Measurements from ENCODE around the gene COTL1. TPM values are rescaled to one million over a fixed set of nuclear protein-coding genes. Genes with fewer than 3 reads are reported as not detected.

Gene COTL1
- total RNA-seq, 1 donor from 2014 or later: 11.0 TPM

- Histone ChIP-seq H3K36me3 (ENCODE audit: control insufficient read depth in 3 of 3, insufficient read depth in 3 of 3, low read length in 3 of 3) (no peaks in the 10 kb centered on the region), H3K4me1 (ENCODE audit: control insufficient read depth in 3 of 3, insufficient read depth in 3 of 3, low read length in 3 of 3) (peaks cover 16 to 34% (median 19%) of the 10 kb centered on the region in 3 donors), H3K27ac (ENCODE audit: low read depth, low read length) (peak overlapping the region; percentile 6), H3K27me3 (ENCODE audit: control insufficient read depth in 3 of 3, insufficient read depth in 3 of 3, low read length in 3 of 3) (peaks cover 0 to 8% (median 0%) of the 10 kb centered on the region in 3 donors), H3K9me3 (ENCODE audit: control insufficient read depth in 3 of 3, low read length in 3 of 3) (no peaks in the 10 kb centered on the region), H3K4me3 (ENCODE audit: low read length in 3 of 3) (peak overlapping the region in 1 of 3 donors; percentile 23), H3K9ac (ENCODE audit: low read depth in 1 of 3, low read length in 3 of 3) (no peak overlapping the region)
These were observed 18.2 kb downstream of the COTL1 start for GRCh38 chr16:84599521-84600202.

GRCh38 chr16:84598360-84598759 lies 19.5 kb downstream of the COTL1 start:
- Histone ChIP-seq H3K4me3 (ENCODE audit: low read length in 3 of 3) (no peak overlapping the region), H3K4me1 (ENCODE audit: control insufficient read depth in 3 of 3, insufficient read depth in 3 of 3, low read length in 3 of 3) (peaks cover 16 to 30% (median 16%) of the 10 kb centered on the region in 3 donors), H3K36me3 (ENCODE audit: control insufficient read depth in 3 of 3, insufficient read depth in 3 of 3, low read length in 3 of 3) (no peaks in the 10 kb centered on the region), H3K27me3 (ENCODE audit: control insufficient read depth in 3 of 3, insufficient read depth in 3 of 3, low read length in 3 of 3) (peaks cover 0 to 8% (median 0%) of the 10 kb centered on the region in 3 donors), H3K9ac (ENCODE audit: low read depth in 1 of 3, low read length in 3 of 3) (no peak overlapping the region), H3K27ac (ENCODE audit: low read depth, low read length) (no peak overlapping the region), H3K9me3 (ENCODE audit: control insufficient read depth in 3 of 3, low read length in 3 of 3) (no peaks in the 10 kb centered on the region)

- H3K27me3 ChIP-seq (ENCODE audit: control insufficient read depth in 3 of 3, insufficient read depth in 3 of 3, low read length in 3 of 3): peaks cover 0 to 8% (median 0%) of the 10 kb centered on the region in 3 donors
- H3K4me3 ChIP-seq (ENCODE audit: low read length in 3 of 3): no peak overlapping the region
- no peaks in the 10 kb centered on the region for H3K9me3 ChIP-seq (ENCODE audit: control insufficient read depth in 3 of 3, low read length in 3 of 3)
- peaks cover 12 to 26% (median 14%) of the 10 kb centered on the region in 3 donors for H3K4me1 ChIP-seq (ENCODE audit: control insufficient read depth in 3 of 3, insufficient read depth in 3 of 3, low read length in 3 of 3)
- H3K36me3 ChIP-seq (ENCODE audit: control insufficient read depth in 3 of 3, insufficient read depth in 3 of 3, low read length in 3 of 3): no peaks in the 10 kb centered on the region
- no peak overlapping the region for H3K9ac ChIP-seq (ENCODE audit: low read depth in 1 of 3, low read length in 3 of 3)
- no peak overlapping the region for H3K27ac ChIP-seq (ENCODE audit: low read depth, low read length)
These were observed 19.9 kb downstream of the COTL1 start for GRCh38 chr16:84597931-84598351.

GRCh38 chr16:84597528-84597896 lies 20.4 kb downstream of the COTL1 start:
- peak overlapping the region; percentile 17 for H3K27ac ChIP-seq (ENCODE audit: low read depth, low read length)
- peaks cover 0 to 8% (median 0%) of the 10 kb centered on the region in 3 donors for H3K27me3 ChIP-seq (ENCODE audit: control insufficient read depth in 3 of 3, insufficient read depth in 3 of 3, low read length in 3 of 3)
- no peaks in the 10 kb centered on the region for H3K9me3 ChIP-seq (ENCODE audit: control insufficient read depth in 3 of 3, low read length in 3 of 3)
- H3K9ac ChIP-seq (ENCODE audit: low read depth in 1 of 3, low read length in 3 of 3): no peak overlapping the region
- H3K4me1 ChIP-seq (ENCODE audit: control insufficient read depth in 3 of 3, insufficient read depth in 3 of 3, low read length in 3 of 3): peaks cover 9 to 23% (median 11%) of the 10 kb centered on the region in 3 donors
- no peaks in the 10 kb centered on the region for H3K36me3 ChIP-seq (ENCODE audit: control insufficient read depth in 3 of 3, insufficient read depth in 3 of 3, low read length in 3 of 3)
- H3K4me3 ChIP-seq (ENCODE audit: low read length in 3 of 3): no peak overlapping the region

GRCh38 chr16:84596801-84597527 lies 20.9 kb downstream of the COTL1 start:
- H3K9ac ChIP-seq (ENCODE audit: low read depth in 1 of 3, low read length in 3 of 3): no peak overlapping the region
- H3K4me3 ChIP-seq (ENCODE audit: low read length in 3 of 3): no peak overlapping the region
- H3K9me3 ChIP-seq (ENCODE audit: control insufficient read depth in 3 of 3, low read length in 3 of 3): no peaks in the 10 kb centered on the region
- peak overlapping the region; percentile 17 for H3K27ac ChIP-seq (ENCODE audit: low read depth, low read length)
- H3K27me3 ChIP-seq (ENCODE audit: control insufficient read depth in 3 of 3, insufficient read depth in 3 of 3, low read length in 3 of 3): peaks cover 0 to 8% (median 0%) of the 10 kb centered on the region in 3 donors
- H3K36me3 ChIP-seq (ENCODE audit: control insufficient read depth in 3 of 3, insufficient read depth in 3 of 3, low read length in 3 of 3): no peaks in the 10 kb centered on the region
- H3K4me1 ChIP-seq (ENCODE audit: control insufficient read depth in 3 of 3, insufficient read depth in 3 of 3, low read length in 3 of 3): peaks cover 9 to 23% (median 11%) of the 10 kb centered on the region in 3 donors

- peaks cover 8 to 23% (median 11%) of the 10 kb centered on the region in 3 donors for H3K4me1 ChIP-seq (ENCODE audit: control insufficient read depth in 3 of 3, insufficient read depth in 3 of 3, low read length in 3 of 3)
- peaks cover 0 to 8% (median 0%) of the 10 kb centered on the region in 3 donors for H3K27me3 ChIP-seq (ENCODE audit: control insufficient read depth in 3 of 3, insufficient read depth in 3 of 3, low read length in 3 of 3)
- H3K27ac ChIP-seq (ENCODE audit: low read depth, low read length): no peak overlapping the region
- H3K4me3 ChIP-seq (ENCODE audit: low read length in 3 of 3): no peak overlapping the region
- H3K36me3 ChIP-seq (ENCODE audit: control insufficient read depth in 3 of 3, insufficient read depth in 3 of 3, low read length in 3 of 3): no peaks in the 10 kb centered on the region
- H3K9ac ChIP-seq (ENCODE audit: low read depth in 1 of 3, low read length in 3 of 3): no peak overlapping the region
- no peaks in the 10 kb centered on the region for H3K9me3 ChIP-seq (ENCODE audit: control insufficient read depth in 3 of 3, low read length in 3 of 3)
These were observed 21.7 kb downstream of the COTL1 start for GRCh38 chr16:84596161-84596560.

- peaks cover 0 to 3% (median 0%) of the 10 kb centered on the region in 3 donors for H3K9me3 ChIP-seq (ENCODE audit: control insufficient read depth in 3 of 3, low read length in 3 of 3)
- peaks cover 0 to 11% (median 0%) of the 10 kb centered on the region in 3 donors for H3K27me3 ChIP-seq (ENCODE audit: control insufficient read depth in 3 of 3, insufficient read depth in 3 of 3, low read length in 3 of 3)
- peaks cover 5 to 23% (median 11%) of the 10 kb centered on the region in 3 donors for H3K4me1 ChIP-seq (ENCODE audit: control insufficient read depth in 3 of 3, insufficient read depth in 3 of 3, low read length in 3 of 3)
- H3K27ac ChIP-seq (ENCODE audit: low read depth, low read length): no peak overlapping the region
- H3K9ac ChIP-seq (ENCODE audit: low read depth in 1 of 3, low read length in 3 of 3): no peak overlapping the region
- H3K36me3 ChIP-seq (ENCODE audit: control insufficient read depth in 3 of 3, insufficient read depth in 3 of 3, low read length in 3 of 3): peaks cover 0 to under 1% (median 0%) of the 10 kb centered on the region in 3 donors
- H3K4me3 ChIP-seq (ENCODE audit: low read length in 3 of 3): no peak overlapping the region
These were observed 22.8 kb downstream of the COTL1 start for GRCh38 chr16:84595052-84595481.

DNA sequence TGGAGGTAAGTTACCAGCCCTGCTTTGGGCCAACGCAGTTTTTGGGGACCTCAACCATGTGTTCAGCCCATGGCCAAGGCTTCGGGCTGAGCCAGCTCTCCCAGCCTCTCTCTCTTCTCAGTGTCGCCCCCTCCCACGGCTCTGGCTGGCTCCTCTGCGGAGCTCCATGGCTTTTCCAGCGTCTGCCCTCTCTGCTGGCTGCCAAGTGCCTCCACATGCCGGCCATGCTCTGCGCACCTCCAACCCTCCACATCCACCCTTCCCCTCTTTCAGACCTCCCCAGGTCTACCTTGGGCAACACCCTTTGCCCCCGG lies 23.2 kb downstream of the COTL1 start:
- Histone ChIP-seq H3K4me1 (ENCODE audit: control insufficient read depth in 3 of 3, insufficient read depth in 3 of 3, low read length in 3 of 3) (peaks cover 3 to 21% (median 8%) of the 10 kb centered on the region in 3 donors), H3K9ac (ENCODE audit: low read depth in 1 of 3, low read length in 3 of 3) (no peak overlapping the region), H3K4me3 (ENCODE audit: low read length in 3 of 3) (no peak overlapping the region), H3K9me3 (ENCODE audit: control insufficient read depth in 3 of 3, low read length in 3 of 3) (peaks cover 0 to 3% (median 0%) of the 10 kb centered on the region in 3 donors), H3K27ac (ENCODE audit: low read depth, low read length) (no peak overlapping the region), H3K27me3 (ENCODE audit: control insufficient read depth in 3 of 3, insufficient read depth in 3 of 3, low read length in 3 of 3) (peaks cover 0 to 14% (median 0%) of the 10 kb centered on the region in 3 donors), H3K36me3 (ENCODE audit: control insufficient read depth in 3 of 3, insufficient read depth in 3 of 3, low read length in 3 of 3) (peaks cover 0 to 4% (median 0%) of the 10 kb centered on the region in 3 donors)

- H3K27ac ChIP-seq (ENCODE audit: low read depth, low read length): no peak overlapping the region
These were observed 23.8 kb downstream of the COTL1 start for GRCh38 chr16:84593825-84594724.

More at GRCh38 chr16:84593825-84594724, 23.8 kb downstream of the COTL1 start:
- peaks cover 0 to 14% (median 0%) of the 10 kb centered on the region in 3 donors for H3K27me3 ChIP-seq (ENCODE audit: control insufficient read depth in 3 of 3, insufficient read depth in 3 of 3, low read length in 3 of 3)
- H3K4me1 ChIP-seq (ENCODE audit: control insufficient read depth in 3 of 3, insufficient read depth in 3 of 3, low read length in 3 of 3): peaks cover 0 to 16% (median 4%) of the 10 kb centered on the region in 3 donors
- peaks cover 0 to 3% (median 0%) of the 10 kb centered on the region in 3 donors for H3K9me3 ChIP-seq (ENCODE audit: control insufficient read depth in 3 of 3, low read length in 3 of 3)
- H3K9ac ChIP-seq (ENCODE audit: low read depth in 1 of 3, low read length in 3 of 3): no peak overlapping the region
- no peak overlapping the region for H3K4me3 ChIP-seq (ENCODE audit: low read length in 3 of 3)
- peaks cover 0 to 4% (median 0%) of the 10 kb centered on the region in 3 donors for H3K36me3 ChIP-seq (ENCODE audit: control insufficient read depth in 3 of 3, insufficient read depth in 3 of 3, low read length in 3 of 3)

All from skeletal muscle tissue (tissue), 4 donors.